ENCODE data around the gene AK1. TPM values are rescaled to one million over a fixed set of nuclear protein-coding genes. Genes with fewer than 3 reads are reported as not detected.

The AK1 gene
- total RNA-seq, 1 donor from 2014 or later, result 64.5 TPM

DNA sequence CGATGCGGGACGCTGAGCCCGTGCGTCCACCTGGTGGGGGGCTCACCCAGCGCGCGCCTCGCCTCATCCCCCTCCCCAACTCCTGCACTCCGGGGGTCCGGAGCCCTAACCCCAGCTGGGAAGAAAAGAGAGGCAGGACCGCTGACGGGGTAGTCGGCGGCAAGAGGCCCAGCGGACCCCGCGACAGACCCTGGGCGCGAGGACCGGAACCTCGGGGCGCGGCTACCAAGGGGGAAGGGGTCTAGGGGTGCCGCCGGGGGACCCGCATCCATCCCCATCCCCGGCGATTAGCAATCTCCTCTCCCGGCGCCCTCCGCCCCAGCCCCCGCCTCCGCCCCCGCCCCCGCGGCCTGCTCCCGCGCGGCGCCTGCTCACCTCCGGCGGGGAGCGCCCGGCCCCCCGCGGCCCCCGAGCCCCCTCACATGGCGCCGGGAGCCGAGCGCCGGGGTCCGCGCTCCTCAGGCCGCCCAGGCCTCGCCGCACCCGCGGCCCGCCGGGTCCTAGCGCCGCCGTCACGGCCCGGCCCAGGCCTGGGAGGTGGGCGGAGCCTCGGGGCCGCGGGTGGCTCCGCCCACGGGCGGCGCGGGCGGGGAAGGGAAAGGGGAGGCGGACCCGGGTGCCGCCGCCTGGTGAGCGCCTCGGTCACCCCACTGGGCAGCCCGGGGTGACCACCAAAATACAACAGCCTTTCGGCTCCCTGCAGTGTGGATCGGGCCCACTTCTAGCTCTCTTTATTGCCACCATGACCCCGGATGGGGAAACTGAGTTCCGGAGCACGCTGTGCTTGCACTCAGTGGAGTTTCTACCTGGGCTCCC is 21.9 kb upstream of the AK1 start, which contains the start of gene ST6GALNAC6:
TSS of gene ST6GALNAC6 (minus strand) at position 476 of the 816 bp plus-strand sequence. CDS start 1,622 bp downstream, outside the sequence.
- Histone ChIP-seq H3K4me3 (peak within 1 kb of the TSS; percentile 83 to 100), H3K27me3 (no peaks in the 10 kb centered on the region), H3K9me3 (no peaks in the 10 kb centered on the region), H3K27ac (peak within 1 kb of the TSS; percentile 95 to 99), H3K36me3 (peaks cover 20 to 25% of the 10 kb centered on the region in 2 donors), H3K4me1 (peaks cover 23 to 42% of the 10 kb centered on the region in 2 donors)
- intact Hi-C loops (cut with DNase I), result no loop called here
- TF ChIP-seq, protein P1, sequence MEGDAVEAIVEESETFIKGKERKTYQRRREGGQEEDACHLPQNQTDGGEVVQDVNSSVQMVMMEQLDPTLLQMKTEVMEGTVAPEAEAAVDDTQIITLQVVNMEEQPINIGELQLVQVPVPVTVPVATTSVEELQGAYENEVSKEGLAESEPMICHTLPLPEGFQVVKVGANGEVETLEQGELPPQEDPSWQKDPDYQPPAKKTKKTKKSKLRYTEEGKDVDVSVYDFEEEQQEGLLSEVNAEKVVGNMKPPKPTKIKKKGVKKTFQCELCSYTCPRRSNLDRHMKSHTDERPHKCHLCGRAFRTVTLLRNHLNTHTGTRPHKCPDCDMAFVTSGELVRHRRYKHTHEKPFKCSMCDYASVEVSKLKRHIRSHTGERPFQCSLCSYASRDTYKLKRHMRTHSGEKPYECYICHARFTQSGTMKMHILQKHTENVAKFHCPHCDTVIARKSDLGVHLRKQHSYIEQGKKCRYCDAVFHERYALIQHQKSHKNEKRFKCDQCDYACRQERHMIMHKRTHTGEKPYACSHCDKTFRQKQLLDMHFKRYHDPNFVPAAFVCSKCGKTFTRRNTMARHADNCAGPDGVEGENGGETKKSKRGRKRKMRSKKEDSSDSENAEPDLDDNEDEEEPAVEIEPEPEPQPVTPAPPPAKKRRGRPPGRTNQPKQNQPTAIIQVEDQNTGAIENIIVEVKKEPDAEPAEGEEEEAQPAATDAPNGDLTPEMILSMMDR (IDR thresholded peaks at IDR 0.05), result peak in 1 of 3 experiments; percentile 10
- peak in 1 of 2 donors; percentile 83 for DNase-seq (ENCODE audit: low spot score in 2 of 2)

DNA sequence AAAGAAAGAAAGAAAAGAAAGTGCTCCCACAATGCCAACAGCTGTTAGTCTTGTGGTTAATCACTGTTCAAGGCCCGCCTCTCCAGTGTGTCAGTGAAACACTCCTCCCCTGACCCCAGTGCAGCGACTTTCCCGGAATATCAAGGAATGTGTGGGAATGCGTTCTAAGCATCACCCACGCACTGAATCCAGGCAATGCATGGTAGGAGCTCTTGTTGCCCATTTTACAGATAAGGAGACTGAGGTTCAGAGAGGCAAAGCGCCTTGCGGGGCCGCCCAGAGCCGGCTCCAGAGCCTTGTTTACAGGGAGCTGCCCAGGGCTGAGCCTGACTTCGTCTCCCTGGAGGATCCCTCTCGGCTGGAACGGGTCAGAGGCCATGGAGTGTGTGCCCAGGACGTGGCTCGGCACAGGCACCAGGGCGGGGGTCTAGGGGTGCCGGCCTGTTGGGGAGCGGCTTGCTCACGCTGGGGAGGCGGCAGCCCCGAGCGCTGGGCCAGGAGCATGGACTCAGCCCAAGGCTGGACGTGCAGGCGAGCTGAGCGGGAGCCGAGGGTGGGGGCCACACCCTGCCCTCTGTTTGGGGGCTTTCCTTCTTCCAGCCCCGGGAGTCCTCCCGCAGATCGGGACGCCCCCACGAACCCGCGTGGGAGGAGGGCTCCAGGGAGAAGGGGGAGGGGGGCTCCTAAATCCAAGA is 21.1 kb upstream of the AK1 start:
- intact Hi-C loops (cut with DNase I), result no loop called here
- TF ChIP-seq, protein P1 (IDR thresholded peaks at IDR 0.05), result no peak
- Histone ChIP-seq H3K4me3 (peak overlapping the region; percentile 83 to 100), H3K9me3 (no peaks in the 10 kb centered on the region), H3K4me1 (peaks cover 20 to 34% of the 10 kb centered on the region in 2 donors), H3K36me3 (peaks cover 27 to 33% of the 10 kb centered on the region in 2 donors), H3K27me3 (no peaks in the 10 kb centered on the region), H3K27ac (peak overlapping the region; percentile 95 to 99)
- DNase-seq (ENCODE audit: low spot score in 2 of 2), result peak in 1 of 2 donors; percentile 86

DNA sequence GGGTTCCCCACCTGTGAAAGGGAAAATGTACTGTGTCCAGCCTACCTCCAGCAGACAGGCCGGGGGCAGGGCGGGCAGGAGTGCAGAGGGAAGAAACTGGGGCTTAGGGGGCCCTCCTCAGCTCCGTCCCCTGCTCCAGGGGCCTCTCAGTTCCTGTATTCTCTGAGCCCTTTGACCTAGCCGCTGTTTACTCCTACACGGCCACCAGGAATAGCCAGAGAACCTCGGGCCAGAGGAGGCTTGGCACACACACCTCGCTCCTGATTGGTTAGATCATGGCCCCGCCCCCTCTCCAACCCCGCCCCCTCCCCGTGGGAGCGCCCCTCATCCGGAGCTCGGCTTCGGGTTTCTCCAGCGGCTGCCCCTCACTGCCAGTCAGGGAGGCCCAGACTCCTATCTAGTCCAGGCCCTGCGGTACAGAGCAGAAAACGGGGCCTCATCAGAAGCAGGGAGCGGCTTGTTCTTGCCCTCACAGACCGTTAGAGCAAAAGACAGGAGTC is 19.8 kb upstream of the AK1 start:
- peaks cover 14 to 29% of the 10 kb centered on the region in 2 donors for H3K4me1 ChIP-seq
- TF ChIP-seq, protein P1 (IDR thresholded peaks at IDR 0.05), result no peak

DNA sequence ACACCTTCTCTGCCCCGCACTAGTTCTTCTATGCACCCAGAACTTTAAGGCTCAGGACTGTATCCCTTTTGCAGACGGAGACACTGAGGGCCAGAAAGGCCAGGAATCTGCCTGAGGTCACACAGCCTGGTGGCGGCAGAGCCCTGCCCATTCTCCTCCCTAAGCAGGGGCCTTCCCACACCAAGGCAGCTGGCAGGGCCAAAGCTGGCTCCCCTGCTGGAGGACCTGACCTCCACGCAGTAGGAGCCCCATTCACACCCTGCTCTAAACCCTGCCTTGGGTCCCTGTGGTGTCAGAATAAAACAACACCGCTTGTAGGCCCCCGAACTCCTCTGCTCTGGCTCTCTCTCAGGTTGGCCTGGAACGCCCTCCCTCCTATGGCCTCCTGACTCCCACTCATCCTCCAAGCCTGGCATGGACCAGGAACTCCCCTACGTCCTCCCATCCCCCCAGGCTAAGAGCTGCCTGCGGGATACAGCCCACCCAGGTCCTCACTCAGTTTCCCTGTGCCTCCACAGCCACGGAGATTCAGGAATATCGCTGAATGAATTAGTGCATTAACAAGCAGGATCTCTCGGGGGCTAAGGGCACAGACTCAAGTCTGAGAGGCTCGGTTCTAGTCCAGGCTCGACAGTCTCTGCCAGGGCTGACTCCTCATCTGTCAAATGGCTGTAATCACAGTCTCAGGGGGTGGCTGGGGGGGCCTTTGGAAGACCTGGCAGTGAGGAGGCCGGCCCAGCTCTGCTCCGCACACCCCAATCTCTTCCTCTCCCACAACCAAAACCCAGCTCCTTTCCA is 19.1 kb upstream of the AK1 start:
- peaks cover 14 to 29% of the 10 kb centered on the region in 2 donors for H3K4me1 ChIP-seq

More for the DNA sequence above, 19.8 kb upstream of the AK1 start:
- H3K9me3 ChIP-seq, result no peaks in the 10 kb centered on the region
- H3K27ac ChIP-seq, result peak overlapping the region; percentile 95 to 99
- peak in 1 of 2 donors; percentile 92 for DNase-seq (ENCODE audit: low spot score in 2 of 2)
- peaks cover 38 to 44% of the 10 kb centered on the region in 2 donors for H3K36me3 ChIP-seq
- H3K27me3 ChIP-seq, result no peaks in the 10 kb centered on the region
- intact Hi-C loops (cut with DNase I), result loop anchor here (1.0 to 2.0 kb wide), 2 partner anchors 20 kb away; partner anchors contain the start of genes AK1 and ST6GALNAC4
- peak overlapping the region; percentile 83 to 100 for H3K4me3 ChIP-seq

More for the DNA sequence above, 19.1 kb upstream of the AK1 start:
- peaks cover 42 to 51% of the 10 kb centered on the region in 2 donors for H3K36me3 ChIP-seq
- peak overlapping the region; percentile 95 to 99 for H3K27ac ChIP-seq
- DNase-seq (ENCODE audit: low spot score in 2 of 2), result no peak
- TF ChIP-seq, protein P1 (IDR thresholded peaks at IDR 0.05), result no peak
- no peaks in the 10 kb centered on the region for H3K27me3 ChIP-seq
- H3K9me3 ChIP-seq, result no peaks in the 10 kb centered on the region
- intact Hi-C loops (cut with DNase I), result loop anchor here (1.0 to 2.0 kb wide), 2 partner anchors 20 to 21 kb away; partner anchors contain the start of genes AK1 and ST6GALNAC4
- peak overlapping the region; percentile 83 to 100 for H3K4me3 ChIP-seq
